B cell (primary cell): ENCODE measurements around the gene ADM2. TPM values are rescaled to one million over a fixed set of nuclear protein-coding genes. Genes with fewer than 3 reads are reported as not detected.

Experiments used
- ATAC-seq: fragments of 200-7000 bp; cut with Tn5 transposase; one replicate; pipeline ENCODE4 v1.10.0; 2021; ENCODE audit warnings: low read depth, mild to moderate bottlenecking, moderate number of reproducible peaks, moderate library complexity
- CTCF ChIA-PET: fragments of 350-600 bp; sonication (Branson Sonifier 250); formaldehyde crosslinking; loops from one replicate; lab custom pipeline; 2021; ENCODE audit warnings: antibody characterized with exemption, inconsistent platforms; lab: Charles Lee
- POLR2A ChIA-PET: fragments of 350-600 bp; sonication (Branson Sonifier 250); formaldehyde crosslinking; loops from one replicate; lab custom pipeline; 2021; ENCODE audit warnings: antibody characterized with exemption; lab: Charles Lee
- DNase-seq: peaks from one replicate; pipeline ENCODE4 v3.0.0; 2013
- H2AFZ ChIP-seq: 2 replicates; pipeline ENCODE4 v1.6.1; 2012; ENCODE audit warnings: mild to moderate bottlenecking, low read depth, low read length; ENCODE audit not compliant: insufficient read depth, poor library complexity, severe bottlenecking
- H3K27ac ChIP-seq, 2 donors: 1 replicate in 1 of 2; 2 replicates in 1 of 2; pipeline ENCODE4 v1.5.1; 2012 to 2013; ENCODE audit warnings: low read length in 2 of 2, mild to moderate bottlenecking in 2 of 2, moderate library complexity in 1 of 2
- H3K27me3 ChIP-seq, 4 experiments: fragments of 200-600 bp in 1 of 4; sonication (generic) in 1 of 4; replicated peaks in 1 of 4; 1 replicate in 2 of 4; 2 replicates in 2 of 4; pipeline versions ENCODE4 v1.6.1 to v1.7.0; 2013 to 2016; ENCODE audit warnings: low read length in 3 of 4, mild to moderate bottlenecking in 2 of 4, mixed read lengths in 1 of 4, moderate library complexity in 1 of 4; ENCODE audit not compliant: insufficient read depth in 4 of 4, control insufficient read depth in 3 of 4; ENCODE audit errors: control extremely low read depth in 1 of 4
- H3K36me3 ChIP-seq, 2 experiments: replicated peaks in 1 of 2; 1 replicate in 1 of 2; 2 replicates in 1 of 2; pipeline versions ENCODE4 v1.6.1 to v1.7.1; 2013; ENCODE audit warnings: low read length in 1 of 2; ENCODE audit not compliant: insufficient read depth in 2 of 2, control insufficient read depth in 1 of 2; ENCODE audit errors: control extremely low read depth in 1 of 2, extremely low read depth in 1 of 2
- H3K4me1 ChIP-seq, 2 donors: fragments of 200-600 bp in 1 of 2; sonication (generic) in 1 of 2; 1 replicate in 1 of 2; 2 replicates in 1 of 2; pipeline versions ENCODE4 v1.5.1 to v1.6.1; 2013 to 2017; ENCODE audit warnings: low read length in 2 of 2; ENCODE audit not compliant: control insufficient read depth in 2 of 2, insufficient read depth in 2 of 2
- H3K4me2 ChIP-seq: replicated peaks from 2 replicates; pipeline ENCODE3; 2012; ENCODE audit warnings: mild to moderate bottlenecking, low read depth, low read length; ENCODE audit not compliant: poor library complexity, severe bottlenecking
- H3K4me3 ChIP-seq, 5 experiments: fragments of 200-600 bp in 1 of 5; sonication (generic) in 1 of 5; 1 replicate in 3 of 5; 2 replicates in 2 of 5; pipeline versions ENCODE4 v1.5.1 to v1.7.0; 2011 to 2016; ENCODE audit warnings: low read length in 4 of 5, mild to moderate bottlenecking in 4 of 5, low read depth in 2 of 5, control low read depth in 1 of 5, moderate library complexity in 1 of 5; ENCODE audit not compliant: insufficient read depth in 1 of 5; ENCODE audit errors: control extremely low read depth in 1 of 5, extremely low read depth in 1 of 5
- H3K79me2 ChIP-seq: fragments of 200-600 bp; sonication (generic); one replicate; pipeline ENCODE4 v1.6.0; 2016; ENCODE audit warnings: low read length; ENCODE audit not compliant: control insufficient read depth, insufficient read depth
- H3K9ac ChIP-seq: fragments of 200-600 bp; sonication (generic); 2 replicates; pipeline ENCODE4 v1.6.1; 2017; ENCODE audit warnings: mild to moderate bottlenecking, low read length, moderate library complexity
- H3K9me3 ChIP-seq, 3 donors: one replicate each; pipeline versions ENCODE4 v1.6.1 to v1.7.1; 2013; ENCODE audit warnings: low read length in 2 of 3; ENCODE audit not compliant: control insufficient read depth in 2 of 3, insufficient read depth in 1 of 3; ENCODE audit errors: control extremely low read depth in 1 of 3
- H4K20me1 ChIP-seq: 2 replicates; pipeline ENCODE4 v1.6.0; 2012; ENCODE audit warnings: mild to moderate bottlenecking, low read length; ENCODE audit not compliant: insufficient read depth, control insufficient read depth, poor library complexity, severe bottlenecking
- H3K27ac Mint-ChIP-seq: one replicate; pipeline ENCODE4 v1.8.0; 2021; ENCODE audit warnings: mixed read lengths
- H3K27me3 Mint-ChIP-seq: one replicate; pipeline ENCODE4 v1.8.0; 2021; ENCODE audit warnings: mixed read lengths
- H3K4me1 Mint-ChIP-seq: one replicate; pipeline ENCODE4 v1.8.0; 2021; ENCODE audit warnings: mixed read lengths
- H3K4me3 Mint-ChIP-seq: one replicate; pipeline ENCODE4 v1.8.0; 2021; ENCODE audit warnings: mixed read lengths
- H3K9me3 Mint-ChIP-seq: one replicate; pipeline ENCODE4 v1.8.0; 2022; ENCODE audit warnings: mixed read lengths; ENCODE audit not compliant: insufficient read depth
- CTCF ChIP-seq: fragments of 200-600 bp; IDR thresholded peaks from one replicate; pipeline ENCODE4 v1.8.0; 2022; ENCODE audit warnings: antibody characterized with exemption, mild to moderate bottlenecking
- EZH2 ChIP-seq: IDR thresholded peaks from 2 replicates; pipeline ENCODE4 v1.6.1; 2012; ENCODE audit warnings: borderline replicate concordance, low read depth, mild to moderate bottlenecking, moderate library complexity, low read length; ENCODE audit not compliant: insufficient read depth, poor library complexity, severe bottlenecking
- WGBS: methylation state at CpG from one replicate; pipeline ENCODE4 v1.1.5; 2013; ENCODE audit warnings: missing lambda C conversion rate; ENCODE audit not compliant: insufficient coverage; 5-methylcytosine and 5-hydroxymethylcytosine counted together
- intact Hi-C: fragments of 100-400 bp; cut with micrococcal nuclease; formaldehyde crosslinking; loops from one replicate; pipeline ENCODE4 v1.10.0; 2022
- polyA plus RNA-seq: library from polyadenylated mRNA; depleted of rRNA; stranded (reverse); fragments of >200 nt; gene quantifications from 2 replicates; pipeline ENCODE4 v1.2.3, GENCODE V29; 2012
- total RNA-seq, 2 donors: library from RNA; stranded (reverse); fragments of 120-200 nt in 1 of 2; gene quantifications; 1 replicate in 1 of 2; 2 replicates in 1 of 2; pipeline versions ENCODE4 v1.2.3 to v1.2.4, GENCODE V29; 2013 to 2022

ADM2 gene
- total and polyA plus RNA-seq, 2 donors (not counting 1 experiment from before 2014, with no cell fraction given): 0.67 to 3.7 TPM

- no peak overlapping the region for H3K4me3 Mint-ChIP-seq
- Histone ChIP-seq H4K20me1 (no peaks in the 10 kb centered on the region), H3K4me1 (no peaks in the 10 kb centered on the region), H3K4me3 (no peak overlapping the region), H3K27ac (no peak overlapping the region), H3K27me3 (no peaks in the 10 kb centered on the region), H3K9ac (no peak overlapping the region), H3K36me3 (peaks cover 0 to 55% of the 10 kb centered on the region in 2 experiments), H2AFZ (no peak overlapping the region), H3K9me3 (no peaks in the 10 kb centered on the region), H3K4me2 (no peak overlapping the region), H3K79me2 (no peaks in the 10 kb centered on the region)
- 93% methylated on average over 34 of the region's 34 CpGs for WGBS
- H3K9me3 Mint-ChIP-seq: no peaks in the 10 kb centered on the region
- TF ChIP-seq CTCF (no peak), EZH2 (no peak)
- CTCF ChIA-PET: interaction anchor here (0.6 to 2.1 kb wide), 3 partner anchors 54 to 93 kb away, joined by 3 to 8 read pairs (median 4); no protein-coding TSS in a partner anchor
- H3K27ac Mint-ChIP-seq: no peak overlapping the region
- ATAC-seq: no peak
- no peaks in the 10 kb centered on the region for H3K27me3 Mint-ChIP-seq
- DNase-seq: no peak
- peaks cover 3% of the 10 kb centered on the region for H3K4me1 Mint-ChIP-seq
- intact Hi-C loops: no loop called here
- POLR2A ChIA-PET: interaction anchor here (0.9 kb wide), 1 partner anchor 31 kb away, joined by 3 read pairs; no protein-coding TSS in a partner anchor
These were observed 42.8 kb upstream of the ADM2 start for GRCh38 chr22:50438305-50439275.

- 89% methylated on average over 17 of the region's 17 CpGs for WGBS
- CTCF ChIA-PET: interaction anchor here (0.9 to 2.1 kb wide), 3 partner anchors 58 to 93 kb away, joined by 3 to 8 read pairs (median 5); partner anchors contain the start of gene SCO2
These were observed 42.0 kb upstream of the ADM2 start for GRCh38 chr22:50439314-50439870.

More at GRCh38 chr22:50439314-50439870, 42.0 kb upstream of the ADM2 start:
- Histone ChIP-seq H3K4me2 (no peak overlapping the region), H3K4me1 (no peaks in the 10 kb centered on the region), H3K4me3 (no peak overlapping the region), H3K79me2 (no peaks in the 10 kb centered on the region), H3K27ac (no peak overlapping the region), H4K20me1 (no peaks in the 10 kb centered on the region), H3K36me3 (peaks cover 0 to 55% of the 10 kb centered on the region in 2 experiments), H3K9me3 (no peaks in the 10 kb centered on the region), H2AFZ (no peak overlapping the region), H3K27me3 (no peaks in the 10 kb centered on the region), H3K9ac (no peak overlapping the region)
- Mint-ChIP-seq H3K4me1 (peaks cover 5% of the 10 kb centered on the region), H3K27ac (no peak overlapping the region), H3K9me3 (no peaks in the 10 kb centered on the region), H3K27me3 (no peaks in the 10 kb centered on the region), H3K4me3 (no peak overlapping the region)
- ATAC-seq (no peak), DNase-seq (no peak)
- TF ChIP-seq CTCF (no peak), EZH2 (no peak)
- intact Hi-C loops: no loop called here
- POLR2A ChIA-PET: no interaction called here
